H9 (cell line): ENCODE data around the gene NF1. TPM values are rescaled to one million over a fixed set of nuclear protein-coding genes. Genes with fewer than 3 reads are reported as not detected.

ENCODE experiments used
- DNase-seq: peaks from one replicate; pipeline ENCODE4 v3.0.0-alpha.2; 2017
- H2AFZ ChIP-seq: one replicate; pipeline ENCODE4 v1.6.1; 2013; ENCODE audit warnings: mild to moderate bottlenecking, low read length, control low read depth, moderate library complexity
- H2AK5ac ChIP-seq: 2 replicates; pipeline ENCODE4 v1.6.1; 2013; ENCODE audit warnings: low read length, control low read depth, mixed read lengths; ENCODE audit not compliant: insufficient read length
- H2BK120ac ChIP-seq: one replicate; pipeline ENCODE4 v1.6.1; 2013; ENCODE audit warnings: low read depth, mild to moderate bottlenecking, low read length, control low read depth, inconsistent platforms; ENCODE audit not compliant: poor library complexity, severe bottlenecking
- H2BK12ac ChIP-seq: 2 replicates; pipeline ENCODE4 v1.6.1; 2013; ENCODE audit warnings: low read length, control low read depth, mixed read lengths, low read depth; ENCODE audit not compliant: insufficient read length
- H2BK15ac ChIP-seq: 2 replicates; pipeline ENCODE4 v1.6.1; 2013; ENCODE audit warnings: low read depth, low read length, control low read depth
- H2BK20ac ChIP-seq: one replicate; pipeline ENCODE4 v1.6.1; 2013; ENCODE audit warnings: low read depth, mild to moderate bottlenecking, low read length, control low read depth, inconsistent platforms; ENCODE audit not compliant: poor library complexity, severe bottlenecking
- H2BK5ac ChIP-seq: 2 replicates; pipeline ENCODE4 v1.6.1; 2013; ENCODE audit warnings: low read length, control low read depth, mixed read lengths; ENCODE audit not compliant: insufficient read length
- H3K14ac ChIP-seq: 2 replicates; pipeline ENCODE4 v1.6.1; 2013; ENCODE audit warnings: low read length, control low read depth; ENCODE audit not compliant: insufficient read depth
- H3K18ac ChIP-seq: 2 replicates; pipeline ENCODE4 v1.6.1; 2013; ENCODE audit warnings: low read depth, mild to moderate bottlenecking, mixed read lengths, low read length, control low read depth; ENCODE audit not compliant: insufficient read length
- H3K23ac ChIP-seq: 2 replicates; pipeline ENCODE4 v1.6.1; 2013; ENCODE audit warnings: low read length, control low read depth, mixed read lengths, low read depth; ENCODE audit not compliant: insufficient read length
- H3K23me2 ChIP-seq: 2 replicates; pipeline ENCODE4 v1.6.1; 2013; ENCODE audit warnings: low read depth, mild to moderate bottlenecking, mixed read lengths, low read length, control low read depth; ENCODE audit not compliant: insufficient read length, poor library complexity, severe bottlenecking
- H3K27ac ChIP-seq: 2 replicates; pipeline ENCODE4 v1.5.1; 2013; ENCODE audit warnings: low read length, control low read depth, mixed read lengths, low read depth; ENCODE audit not compliant: insufficient read length
- H3K27me3 ChIP-seq: 2 replicates; pipeline ENCODE4 v1.6.1; 2013; ENCODE audit warnings: low read length, control low read depth, inconsistent platforms; ENCODE audit not compliant: insufficient read depth
- H3K4ac ChIP-seq: 2 replicates; pipeline ENCODE4 v1.6.1; 2013; ENCODE audit warnings: low read depth, mild to moderate bottlenecking, control low read depth, inconsistent platforms, low read length, moderate library complexity
- H3K4me1 ChIP-seq: 2 replicates; pipeline ENCODE4 v1.6.1; 2013; ENCODE audit warnings: low read length, control low read depth, inconsistent platforms; ENCODE audit not compliant: insufficient read depth
- H3K4me2 ChIP-seq: 2 replicates; pipeline ENCODE4 v1.6.1; 2013; ENCODE audit warnings: low read length, control low read depth, mixed read lengths; ENCODE audit not compliant: insufficient read length, insufficient read depth
- H3K56ac ChIP-seq: 2 replicates; pipeline ENCODE4 v1.6.1; 2013; ENCODE audit warnings: low read depth, mild to moderate bottlenecking, mixed read lengths, low read length, control low read depth; ENCODE audit not compliant: insufficient read length
- H3K79me1 ChIP-seq: 2 replicates; pipeline ENCODE4 v1.6.1; 2013; ENCODE audit warnings: low read depth, mild to moderate bottlenecking, moderate library complexity, low read length, control low read depth, inconsistent platforms; ENCODE audit not compliant: insufficient read depth, poor library complexity, severe bottlenecking
- H3K79me2 ChIP-seq: 2 replicates; pipeline ENCODE4 v1.6.1; 2013; ENCODE audit warnings: low read length, control low read depth, inconsistent platforms; ENCODE audit not compliant: insufficient read depth
- H3K9ac ChIP-seq: 2 replicates; pipeline ENCODE4 v1.6.1; 2013; ENCODE audit warnings: low read length, control low read depth, mixed read lengths; ENCODE audit not compliant: insufficient read length; ENCODE audit errors: extremely low read depth
- H3K9me3 ChIP-seq: one replicate; pipeline ENCODE4 v1.6.1; 2013; ENCODE audit warnings: low read depth, low read length, inconsistent platforms; ENCODE audit not compliant: control insufficient read depth
- H3T11ph ChIP-seq: one replicate; pipeline ENCODE4 v1.6.1; 2013; ENCODE audit warnings: mild to moderate bottlenecking, low read length, control low read depth, inconsistent platforms
- H4K20me1 ChIP-seq: one replicate; pipeline ENCODE4 v1.6.1; 2013; ENCODE audit not compliant: control insufficient read depth, insufficient read length, insufficient read depth
- H4K5ac ChIP-seq: 2 replicates; pipeline ENCODE4 v1.6.1; 2013; ENCODE audit warnings: low read depth, mild to moderate bottlenecking, mixed read lengths, low read length, control low read depth; ENCODE audit not compliant: insufficient read length
- H4K8ac ChIP-seq: replicated peaks from 2 replicates; pipeline ENCODE4 v1.6.1; 2013; ENCODE audit warnings: low read length, control low read depth, mixed read lengths, low read depth; ENCODE audit not compliant: insufficient read length
- H4K91ac ChIP-seq: 2 replicates; pipeline ENCODE4 v1.6.1; 2013; ENCODE audit warnings: low read depth, mild to moderate bottlenecking, moderate library complexity, mixed read lengths, low read length, control low read depth; ENCODE audit not compliant: insufficient read length
- H3K27ac Mint-ChIP-seq, 3 experiments: 2 replicates in 2 of 3; 3 replicates in 1 of 3; pipeline ENCODE4 v1.8.0; 2020 to 2021; ENCODE audit warnings: mixed read lengths in 3 of 3, mild to moderate bottlenecking in 1 of 3, moderate library complexity in 1 of 3
- H3K27me3 Mint-ChIP-seq: 2 replicates; pipeline ENCODE4 v1.8.0; 2021; ENCODE audit warnings: low read depth, mild to moderate bottlenecking, moderate library complexity, mixed read lengths
- H3K36me3 Mint-ChIP-seq, 3 experiments: 2 replicates in 2 of 3; 3 replicates in 1 of 3; pipeline ENCODE4 v1.8.0; 2020 to 2021; ENCODE audit warnings: low read depth in 3 of 3, mixed read lengths in 3 of 3; ENCODE audit not compliant: insufficient read depth in 1 of 3
- H3K4me1 Mint-ChIP-seq, 2 experiments: 2 replicates each; pipeline ENCODE4 v1.8.0; 2020; ENCODE audit warnings: mixed read lengths in 2 of 2
- H3K4me3 Mint-ChIP-seq, 2 experiments: 2 replicates in 1 of 2; 3 replicates in 1 of 2; pipeline ENCODE4 v1.8.0; 2020 to 2021; ENCODE audit warnings: mild to moderate bottlenecking in 2 of 2, mixed read lengths in 2 of 2, moderate library complexity in 1 of 2
- H3K9me3 Mint-ChIP-seq, 2 experiments: 2 replicates in 1 of 2; 3 replicates in 1 of 2; pipeline ENCODE4 v1.8.0; 2020; ENCODE audit warnings: mild to moderate bottlenecking in 2 of 2, mixed read lengths in 2 of 2, moderate library complexity in 1 of 2
- WGBS: extraction: QIAGEN DNeasy Blood & Tissue Kit; methylation state at CpG from one replicate; pipeline ENCODE4 v1.1.7; 2013; ENCODE audit warnings: missing lambda C conversion rate, low lambda C conversion rate, mixed read lengths; ENCODE audit not compliant: insufficient read length; ENCODE audit errors: extremely low coverage; 5-methylcytosine and 5-hydroxymethylcytosine counted together
- total RNA-seq: library from RNA; stranded (reverse); gene quantifications from 2 replicates; pipeline ENCODE4 v1.2.1, GENCODE V29; 2021
- TF ChIP-seq, protein P1 (sequence below): fragments of 200-600 bp; sonication (generic); conservative IDR thresholded peaks from 3 replicates; pipeline ENCODE4 v1.8.0; 2021; ENCODE audit warnings: antibody characterized with exemption, mild to moderate bottlenecking

The NF1 gene
- total RNA-seq, 1 experiment from 2014 or later, result 38.1 TPM

GRCh38 chr17:31413081-31413799 is 318.5 kb downstream of the NF1 start:
- peaks cover 4% of the 10 kb centered on the region for H4K20me1 ChIP-seq
- H3K4me2 ChIP-seq, result no peak overlapping the region
- DNase-seq, result peak; percentile 31
- no peak overlapping the region for H2AFZ ChIP-seq
- Mint-ChIP-seq H3K27me3 (no peaks in the 10 kb centered on the region), H3K4me3 (peak overlapping the region in 1 of 2 experiments; percentile 50; a peak in 2 of 5 replicates), H3K9me3 (no peaks in the 10 kb centered on the region; a peak in 1 of 5 replicates), H3K4me1 (peaks cover 39 to 79% of the 10 kb centered on the region in 2 experiments), H3K27ac (peak overlapping the region in 1 of 3 experiments; percentile 51; a peak in 1 of 7 replicates), H3K36me3 (no peaks in the 10 kb centered on the region)
- H2BK15ac ChIP-seq, result no peak overlapping the region
- H3K79me1 ChIP-seq, result no peaks in the 10 kb centered on the region
- no peak overlapping the region for H2BK20ac ChIP-seq
- TF ChIP-seq, protein P1, sequence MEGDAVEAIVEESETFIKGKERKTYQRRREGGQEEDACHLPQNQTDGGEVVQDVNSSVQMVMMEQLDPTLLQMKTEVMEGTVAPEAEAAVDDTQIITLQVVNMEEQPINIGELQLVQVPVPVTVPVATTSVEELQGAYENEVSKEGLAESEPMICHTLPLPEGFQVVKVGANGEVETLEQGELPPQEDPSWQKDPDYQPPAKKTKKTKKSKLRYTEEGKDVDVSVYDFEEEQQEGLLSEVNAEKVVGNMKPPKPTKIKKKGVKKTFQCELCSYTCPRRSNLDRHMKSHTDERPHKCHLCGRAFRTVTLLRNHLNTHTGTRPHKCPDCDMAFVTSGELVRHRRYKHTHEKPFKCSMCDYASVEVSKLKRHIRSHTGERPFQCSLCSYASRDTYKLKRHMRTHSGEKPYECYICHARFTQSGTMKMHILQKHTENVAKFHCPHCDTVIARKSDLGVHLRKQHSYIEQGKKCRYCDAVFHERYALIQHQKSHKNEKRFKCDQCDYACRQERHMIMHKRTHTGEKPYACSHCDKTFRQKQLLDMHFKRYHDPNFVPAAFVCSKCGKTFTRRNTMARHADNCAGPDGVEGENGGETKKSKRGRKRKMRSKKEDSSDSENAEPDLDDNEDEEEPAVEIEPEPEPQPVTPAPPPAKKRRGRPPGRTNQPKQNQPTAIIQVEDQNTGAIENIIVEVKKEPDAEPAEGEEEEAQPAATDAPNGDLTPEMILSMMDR, result no peak
- no peaks in the 10 kb centered on the region for H3K23me2 ChIP-seq
- H3K14ac ChIP-seq, result no peak overlapping the region
- no peak overlapping the region for H4K91ac ChIP-seq
- H2BK5ac ChIP-seq, result no peak overlapping the region
- H3K27ac ChIP-seq, result no peak overlapping the region
- no peak overlapping the region for H2BK12ac ChIP-seq
- no peaks in the 10 kb centered on the region for H3K79me2 ChIP-seq
- H3K9ac ChIP-seq, result no peak overlapping the region
- no peak overlapping the region for H2AK5ac ChIP-seq
- H3K23ac ChIP-seq, result no peak overlapping the region
- H2BK120ac ChIP-seq, result no peak overlapping the region
- no peak overlapping the region for H3T11ph ChIP-seq
- no CpG with 5 or more reads among the region's 15 CpGs for WGBS
- H3K18ac ChIP-seq, result no peak overlapping the region
- H3K56ac ChIP-seq, result no peak overlapping the region
- no peaks in the 10 kb centered on the region for H3K27me3 ChIP-seq
- H3K4me1 ChIP-seq, result no peaks in the 10 kb centered on the region; the same call in 1 of the 2 replicates
- H4K8ac ChIP-seq, result no peak overlapping the region
- H3K9me3 ChIP-seq, result no peaks in the 10 kb centered on the region
- no peak overlapping the region for H4K5ac ChIP-seq
- H3K4ac ChIP-seq, result no peak overlapping the region
